PFSK-1 (cell line): ENCODE measurements around the gene PRRT2.

Experiments used
- FOXP2 ChIP-seq: optimal IDR thresholded peaks from 2 replicates; pipeline ENCODE3; 2011; ENCODE audit warnings: borderline replicate concordance, control low read depth, inconsistent platforms; ENCODE audit not compliant: insufficient read depth; ENCODE audit errors: extremely low read length, extremely low read depth
- POLR2AphosphoS5 ChIP-seq: IDR thresholded peaks from 2 replicates; pipeline ENCODE4 v1.6.1; 2012; ENCODE audit warnings: low read depth, mild to moderate bottlenecking, control low read depth, low read length, moderate library complexity
- SIN3A ChIP-seq: IDR thresholded peaks from 2 replicates; pipeline ENCODE4 v1.6.1; 2012; ENCODE audit warnings: mild to moderate bottlenecking, low read length, moderate library complexity, borderline replicate concordance; ENCODE audit not compliant: insufficient read depth
- TF ChIP-seq, protein P1 (sequence below), 2 experiments: IDR thresholded peaks; 2 replicates each; pipeline versions ENCODE4 v1.6.1 to v1.8.0; 2011 to 2012; ENCODE audit warnings: low read depth in 2 of 2, low read length in 2 of 2, control low read depth in 1 of 2, inconsistent platforms in 1 of 2, mild to moderate bottlenecking in 1 of 2, moderate library complexity in 1 of 2; ENCODE audit not compliant: insufficient read depth in 1 of 2

DNA sequence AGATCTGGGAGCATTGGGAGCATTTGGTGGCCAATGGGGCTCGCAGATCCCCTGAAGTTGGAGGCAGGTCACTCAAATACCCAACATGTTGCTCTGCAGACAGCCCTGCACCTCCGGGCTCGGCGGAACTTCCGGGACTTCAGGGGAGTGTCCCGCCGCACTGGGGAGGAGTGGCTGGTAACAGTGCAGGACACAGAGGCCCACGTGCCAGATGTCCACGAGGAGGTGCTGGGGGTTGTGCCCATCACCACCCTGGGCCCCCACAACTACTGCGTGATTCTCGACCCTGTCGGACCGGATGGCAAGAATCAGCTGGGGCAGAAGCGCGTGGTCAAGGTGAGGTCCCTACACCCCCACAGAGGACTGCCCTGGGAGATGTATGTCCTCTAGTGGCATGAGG is 24.6 kb downstream of the PRRT2 start:
- TF ChIP-seq SIN3A: no peak
- TF ChIP-seq POLR2AphosphoS5: no peak
- no peak for TF ChIP-seq FOXP2
- TF ChIP-seq, protein P1, sequence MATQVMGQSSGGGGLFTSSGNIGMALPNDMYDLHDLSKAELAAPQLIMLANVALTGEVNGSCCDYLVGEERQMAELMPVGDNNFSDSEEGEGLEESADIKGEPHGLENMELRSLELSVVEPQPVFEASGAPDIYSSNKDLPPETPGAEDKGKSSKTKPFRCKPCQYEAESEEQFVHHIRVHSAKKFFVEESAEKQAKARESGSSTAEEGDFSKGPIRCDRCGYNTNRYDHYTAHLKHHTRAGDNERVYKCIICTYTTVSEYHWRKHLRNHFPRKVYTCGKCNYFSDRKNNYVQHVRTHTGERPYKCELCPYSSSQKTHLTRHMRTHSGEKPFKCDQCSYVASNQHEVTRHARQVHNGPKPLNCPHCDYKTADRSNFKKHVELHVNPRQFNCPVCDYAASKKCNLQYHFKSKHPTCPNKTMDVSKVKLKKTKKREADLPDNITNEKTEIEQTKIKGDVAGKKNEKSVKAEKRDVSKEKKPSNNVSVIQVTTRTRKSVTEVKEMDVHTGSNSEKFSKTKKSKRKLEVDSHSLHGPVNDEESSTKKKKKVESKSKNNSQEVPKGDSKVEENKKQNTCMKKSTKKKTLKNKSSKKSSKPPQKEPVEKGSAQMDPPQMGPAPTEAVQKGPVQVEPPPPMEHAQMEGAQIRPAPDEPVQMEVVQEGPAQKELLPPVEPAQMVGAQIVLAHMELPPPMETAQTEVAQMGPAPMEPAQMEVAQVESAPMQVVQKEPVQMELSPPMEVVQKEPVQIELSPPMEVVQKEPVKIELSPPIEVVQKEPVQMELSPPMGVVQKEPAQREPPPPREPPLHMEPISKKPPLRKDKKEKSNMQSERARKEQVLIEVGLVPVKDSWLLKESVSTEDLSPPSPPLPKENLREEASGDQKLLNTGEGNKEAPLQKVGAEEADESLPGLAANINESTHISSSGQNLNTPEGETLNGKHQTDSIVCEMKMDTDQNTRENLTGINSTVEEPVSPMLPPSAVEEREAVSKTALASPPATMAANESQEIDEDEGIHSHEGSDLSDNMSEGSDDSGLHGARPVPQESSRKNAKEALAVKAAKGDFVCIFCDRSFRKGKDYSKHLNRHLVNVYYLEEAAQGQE (IDR thresholded peaks at IDR 0.05; ENCODE audit: insufficient read depth in 1 of 2, low read depth in 2 of 2, low read length in 2 of 2): no peak
